Measurements from ENCODE around the gene COL15A1.
A peak's percentile ranks its signal among the peaks of the same experiment; 100 is the strongest.
"Not testable (repeated sequence)": the region's sequence is repeated elsewhere in the genome, so short reads cannot be mapped to it uniquely, and the experiment has no call there.

Gene COL15A1

DNA sequence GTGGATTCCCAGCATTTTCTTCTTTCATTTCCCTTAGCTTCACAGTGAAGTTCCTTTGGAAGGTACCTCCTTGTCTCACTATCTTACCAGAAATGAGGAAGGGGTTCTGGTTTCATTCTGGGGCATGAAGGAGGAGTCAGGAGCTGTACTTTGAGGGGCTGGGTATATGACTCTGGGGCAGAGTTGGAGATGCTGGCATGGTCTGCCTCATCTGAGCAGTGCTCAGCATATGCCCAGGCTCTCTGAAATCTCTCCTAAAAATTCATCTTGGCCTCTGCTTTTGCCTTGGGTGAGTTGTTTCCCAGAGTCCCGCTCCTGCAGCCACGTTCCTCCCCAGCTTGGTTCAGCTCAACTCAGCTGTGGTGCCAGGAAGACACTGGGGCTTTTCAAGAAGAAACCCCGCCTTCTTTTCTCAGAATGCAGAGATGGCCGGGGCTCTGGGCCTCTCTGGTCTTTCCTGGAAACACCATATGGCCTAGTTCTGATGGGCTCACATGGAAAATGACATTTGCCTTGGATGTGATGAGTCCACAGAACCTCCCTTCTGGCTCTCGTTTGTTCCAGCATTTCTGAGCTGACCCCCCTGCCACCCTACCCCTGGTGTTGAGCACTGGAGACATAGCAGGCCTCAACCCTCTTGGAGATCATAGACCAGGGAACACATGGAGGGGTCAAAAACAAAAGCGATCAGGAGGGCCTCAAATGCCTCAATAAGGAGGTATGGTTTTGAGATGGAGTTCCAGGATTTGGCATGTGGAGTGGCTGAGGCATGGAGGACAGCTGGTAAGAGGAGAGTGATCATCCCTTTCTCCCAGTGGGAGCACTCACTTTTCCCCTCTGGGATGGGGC lies 149.2 kb downstream of the COL15A1 start:
- no peak for DNase-seq

DNA sequence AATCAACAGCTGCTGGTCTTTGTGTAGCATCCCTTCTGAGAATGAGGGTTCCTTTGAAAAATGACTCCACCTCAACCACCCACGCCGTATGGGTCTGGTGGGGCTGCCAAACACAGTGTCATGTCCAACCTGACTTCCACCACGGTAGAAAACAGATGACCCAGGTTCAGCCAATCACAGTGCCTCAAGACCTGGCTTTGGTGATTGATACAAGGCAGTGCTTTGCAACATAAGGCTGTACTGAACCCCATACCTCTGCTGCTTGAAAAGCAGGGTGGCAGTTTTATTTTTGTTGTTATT lies 149.7 kb downstream of the COL15A1 start:
- no peak for DNase-seq

DNA sequence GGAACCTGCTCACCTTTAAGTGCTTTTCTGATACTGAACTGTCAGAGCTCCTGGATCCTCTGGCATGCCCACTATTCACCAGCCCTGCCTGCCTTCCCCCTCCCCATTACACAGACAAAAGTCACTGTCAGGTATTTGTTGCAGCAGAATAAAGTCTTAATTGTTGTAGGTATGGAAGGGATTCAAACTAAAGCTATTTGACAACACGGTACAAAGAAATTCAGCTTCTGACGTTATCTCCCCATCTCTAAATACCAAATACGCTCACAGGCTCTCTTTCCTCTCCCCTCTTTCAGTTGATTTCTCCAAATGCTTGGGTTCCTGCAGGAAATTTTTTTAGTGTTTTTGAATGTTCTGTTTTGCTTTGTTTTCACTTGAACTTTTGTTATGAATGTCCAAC lies 151.9 kb downstream of the COL15A1 start:
- DNase-seq, result no peak

DNA sequence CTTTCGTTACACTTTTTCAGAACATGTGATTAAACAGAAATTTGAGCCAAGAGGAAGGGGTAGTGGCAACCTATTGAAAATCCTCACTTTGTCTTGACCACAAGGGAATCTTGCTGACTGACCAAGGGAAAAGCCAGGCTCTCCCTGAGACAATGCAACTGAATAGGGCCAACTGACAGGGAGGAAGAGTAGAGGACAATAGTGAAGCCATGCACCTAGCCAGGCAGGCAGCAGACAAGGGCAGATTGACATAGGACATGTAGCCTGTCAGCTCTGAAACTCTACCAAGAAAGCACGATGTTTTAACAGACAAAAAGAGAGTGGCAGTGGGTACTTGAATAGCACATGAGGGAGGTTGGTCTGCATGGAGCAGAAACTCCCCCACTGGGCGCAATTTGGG lies 152.7 kb downstream of the COL15A1 start:
- no peak for DNase-seq

DNA sequence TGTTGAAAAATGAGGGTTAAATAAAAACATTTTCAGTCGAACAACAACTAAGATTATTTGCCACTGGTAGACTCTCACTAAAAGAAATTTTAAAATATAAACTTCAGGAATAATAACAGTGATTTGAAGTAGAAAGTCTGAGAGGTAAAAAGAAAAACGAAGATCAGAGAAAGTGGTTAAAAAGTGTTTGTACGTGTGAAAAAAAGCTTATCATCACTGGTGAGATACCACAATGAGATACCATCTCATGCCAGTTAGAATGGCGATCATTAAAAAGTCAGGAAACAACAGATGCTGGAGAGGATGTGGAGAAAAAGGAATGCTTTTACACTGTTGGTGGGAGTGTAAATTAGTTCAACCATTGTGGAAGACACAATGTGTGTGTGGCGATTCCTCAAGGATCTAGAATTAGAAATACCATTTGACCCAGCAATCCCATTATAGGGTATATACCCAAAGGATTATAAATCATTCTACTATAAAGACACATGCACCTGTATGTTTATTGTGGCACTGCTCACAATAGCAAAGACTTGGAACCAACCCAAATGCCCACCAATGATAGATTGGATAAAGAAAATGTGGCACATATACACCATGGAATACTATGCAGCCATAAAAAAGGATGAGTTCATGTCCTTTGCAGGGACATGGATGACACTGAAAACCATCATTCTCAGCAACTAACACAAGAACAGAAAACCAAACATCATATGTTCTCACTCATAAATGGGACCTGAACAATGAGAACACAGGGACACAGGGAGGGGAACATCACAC lies 156.3 kb downstream of the COL15A1 start:
- DNase-seq, result not testable (repeated sequence)

DNA sequence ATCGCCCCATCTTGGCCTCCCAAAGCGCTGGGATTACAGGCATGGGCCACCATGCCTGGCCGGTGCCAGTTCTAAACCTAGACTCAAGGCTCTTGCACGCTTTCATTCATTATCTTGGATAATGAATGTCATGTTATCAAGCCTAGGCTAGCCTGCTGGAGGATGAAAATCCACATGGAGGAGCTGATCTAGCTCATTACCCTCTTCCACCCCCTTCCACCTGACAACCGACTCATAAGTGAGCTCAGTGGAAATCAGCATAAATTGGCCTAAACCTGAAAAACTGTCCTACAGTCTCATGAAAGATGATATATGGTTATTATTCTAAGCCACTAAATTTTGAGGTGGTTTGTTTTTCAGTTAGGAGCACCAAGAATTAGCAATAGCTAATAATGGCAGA lies 157.6 kb downstream of the COL15A1 start:
- DNase-seq, result no peak

DNA sequence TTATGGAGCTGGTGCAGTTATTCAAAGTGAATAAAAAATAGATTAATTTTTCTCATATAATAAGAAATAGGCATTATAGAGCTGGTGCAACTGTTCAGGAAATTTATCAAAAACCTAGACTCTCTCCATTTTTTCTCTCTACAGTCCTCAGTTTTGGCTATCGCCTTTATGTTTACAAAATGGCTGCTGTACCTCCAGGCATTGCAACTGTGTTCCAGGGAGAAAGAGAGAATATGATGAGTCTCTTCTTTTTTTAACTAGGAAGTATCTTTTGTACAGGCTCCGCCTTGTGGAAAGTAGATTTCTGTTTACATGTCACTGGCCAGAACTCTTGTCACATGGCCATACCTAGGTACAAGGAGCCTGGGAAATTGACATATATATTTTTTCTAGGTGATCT lies 158.1 kb downstream of the COL15A1 start:
- no peak for DNase-seq

DNA sequence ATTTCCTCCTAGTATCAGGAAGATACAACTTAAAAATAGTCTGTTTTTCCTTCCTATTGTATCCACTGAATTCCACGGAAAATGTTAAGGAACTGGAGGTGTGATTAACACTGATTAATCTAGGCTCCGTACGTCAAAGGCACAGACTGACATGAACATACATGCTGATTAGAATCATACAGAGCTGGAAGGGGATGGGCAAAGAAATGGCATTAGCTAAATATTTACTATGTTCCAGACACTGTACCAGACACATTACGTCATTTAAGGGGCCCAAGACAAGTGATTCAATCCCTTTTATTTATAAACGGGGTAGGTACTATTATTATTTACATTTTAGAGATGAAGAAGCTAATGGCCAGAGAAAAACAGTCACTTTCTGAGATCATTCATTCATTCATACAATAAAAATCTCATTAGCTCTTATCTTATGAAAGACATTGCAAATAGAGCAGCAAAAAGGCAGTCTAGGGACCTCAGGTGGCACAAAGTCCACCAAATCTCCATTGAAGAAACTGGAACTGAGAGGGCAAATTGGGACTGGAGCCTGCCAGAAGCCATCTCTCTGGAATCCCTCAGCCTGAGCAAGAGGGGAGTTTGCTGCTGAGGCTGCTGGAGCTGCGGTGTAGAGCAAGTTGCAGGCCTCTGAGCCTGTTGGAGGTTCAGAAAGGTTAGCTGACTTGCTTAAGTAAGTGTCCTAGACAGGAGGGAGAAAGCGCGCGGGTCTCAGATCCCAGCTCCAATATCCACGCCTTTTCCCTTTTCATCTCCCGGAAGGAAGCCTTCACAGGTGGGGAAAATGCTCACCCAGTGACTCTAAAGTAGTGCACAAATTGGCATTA lies 159.6 kb downstream of the COL15A1 start:
- no peak for DNase-seq

DNA sequence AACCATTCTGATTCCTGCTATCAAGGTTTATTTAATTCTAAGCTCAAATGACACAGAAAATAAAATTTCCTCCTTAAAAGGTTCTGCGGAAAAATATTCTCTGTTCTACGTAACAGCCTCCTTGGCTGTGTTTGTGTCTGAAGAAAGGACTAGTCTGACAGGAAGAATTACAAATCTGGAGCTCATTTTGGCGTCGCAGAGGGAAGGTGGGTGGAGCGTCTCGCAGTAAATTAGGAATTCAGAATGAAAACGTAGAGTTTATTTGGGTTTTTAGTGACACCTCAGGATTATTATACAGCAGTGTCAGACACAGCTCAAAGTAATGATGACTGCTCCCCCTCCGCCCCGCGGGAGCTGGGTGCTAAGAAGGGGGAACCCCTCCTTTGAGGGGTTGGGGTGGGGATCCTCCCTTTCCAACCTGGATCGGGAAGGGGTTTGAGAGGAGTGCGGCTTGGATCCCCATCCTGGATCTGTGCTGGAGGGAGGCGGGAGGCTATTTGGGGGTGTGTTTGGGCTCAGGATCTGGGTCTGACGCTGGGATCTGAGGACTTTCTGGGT lies 160.3 kb downstream of the COL15A1 start:
- DNase-seq, result no peak

DNA sequence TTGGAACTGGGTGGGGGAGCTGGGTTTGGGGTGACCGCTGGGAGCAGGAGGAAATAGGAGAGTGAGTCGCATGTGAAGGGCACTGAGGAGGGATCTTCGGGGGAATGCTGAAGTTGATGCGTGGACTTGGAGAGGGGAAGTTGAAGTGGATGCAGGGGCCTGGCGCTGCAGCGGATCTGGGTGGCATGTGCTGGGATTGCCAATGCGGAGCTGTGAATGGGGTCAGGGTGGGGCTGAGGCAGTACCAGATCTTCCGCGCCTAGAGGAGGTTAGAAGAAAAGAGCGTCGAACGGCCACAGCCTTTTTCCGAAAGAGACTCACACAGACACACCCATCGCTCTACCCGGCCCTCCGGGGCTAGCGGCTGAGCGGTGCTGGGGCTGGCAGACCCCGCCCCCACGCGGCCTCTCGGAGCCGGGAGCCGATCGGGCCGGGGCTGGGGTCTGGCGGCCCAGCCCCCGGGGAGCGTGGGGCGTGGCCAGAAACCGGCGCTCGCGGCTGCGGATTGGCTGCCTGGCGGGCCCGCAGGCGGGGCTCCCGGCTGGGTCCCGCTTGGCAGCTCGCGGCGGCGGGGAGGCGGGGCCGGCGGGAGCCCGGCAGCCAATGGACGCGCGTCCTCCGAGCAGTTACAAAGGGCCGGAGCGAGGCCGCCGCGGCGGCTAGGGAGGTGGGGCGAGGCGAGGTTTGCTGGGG lies 160.9 kb downstream of the COL15A1 start, which contains the start of gene TGFBR1:
TSS of gene TGFBR1 (plus strand) at position 655 of the 693 bp plus-strand sequence. CDS start 93 bp downstream, outside the sequence.
- peak; percentile 85 to 90 for DNase-seq

DNA sequence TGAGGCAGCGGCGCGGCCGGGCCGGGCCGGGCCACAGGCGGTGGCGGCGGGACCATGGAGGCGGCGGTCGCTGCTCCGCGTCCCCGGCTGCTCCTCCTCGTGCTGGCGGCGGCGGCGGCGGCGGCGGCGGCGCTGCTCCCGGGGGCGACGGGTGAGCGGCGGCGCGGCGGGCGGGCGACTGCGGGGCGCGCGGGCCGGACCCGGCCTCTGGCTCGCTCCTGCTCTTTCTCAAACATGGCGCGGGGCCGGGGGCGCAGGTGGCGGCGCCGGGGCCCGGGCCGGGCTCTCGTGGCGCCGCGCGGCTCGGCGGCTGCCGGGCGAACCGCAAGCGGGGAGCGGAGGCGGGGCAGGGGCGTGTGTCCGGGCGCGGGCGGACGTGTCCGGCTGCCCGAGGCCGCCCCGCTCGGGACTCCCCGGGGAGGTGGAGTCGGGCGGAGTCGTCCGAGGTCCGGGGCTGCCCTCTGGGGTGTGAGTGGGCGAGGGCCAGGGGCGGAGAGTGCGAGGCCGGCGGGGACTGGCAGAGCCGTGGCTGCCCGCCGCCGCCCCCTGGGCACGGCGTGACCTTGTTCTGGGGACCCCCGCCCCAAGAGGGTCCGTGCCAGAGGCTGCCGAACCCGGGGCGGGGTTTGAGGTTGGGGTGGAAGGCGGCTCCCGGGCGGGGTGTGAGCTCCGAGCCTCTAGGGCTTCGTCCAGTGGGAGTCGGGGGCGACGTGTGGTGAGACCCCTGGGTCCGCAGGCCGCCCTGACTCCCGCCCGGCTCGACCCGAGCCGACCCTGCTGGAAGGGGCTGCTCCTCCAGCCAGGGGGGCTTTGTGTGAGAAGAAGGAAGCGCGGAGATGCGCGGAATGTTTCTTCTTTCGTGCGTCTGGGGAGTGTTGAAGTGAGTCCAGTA lies 161.7 kb downstream of the COL15A1 start:
- DNase-seq, result peak; percentile 4 to 30

DNA sequence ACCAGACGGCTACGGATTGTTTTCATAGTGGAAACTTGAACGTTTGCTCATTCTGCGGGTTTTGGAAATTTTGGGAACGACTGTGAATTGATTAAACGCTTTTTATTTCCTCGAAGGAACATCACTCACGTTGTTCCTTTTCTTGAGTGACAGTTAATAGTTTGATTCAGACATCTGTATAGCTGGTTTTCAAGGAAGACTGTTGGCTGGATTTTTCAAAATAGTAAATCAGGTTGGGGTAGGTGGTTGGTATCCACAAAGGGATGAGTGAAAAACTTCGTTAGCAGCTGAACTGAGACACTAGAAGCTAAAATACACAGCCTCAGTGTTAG lies 162.3 kb downstream of the COL15A1 start:
- no peak for DNase-seq

DNA sequence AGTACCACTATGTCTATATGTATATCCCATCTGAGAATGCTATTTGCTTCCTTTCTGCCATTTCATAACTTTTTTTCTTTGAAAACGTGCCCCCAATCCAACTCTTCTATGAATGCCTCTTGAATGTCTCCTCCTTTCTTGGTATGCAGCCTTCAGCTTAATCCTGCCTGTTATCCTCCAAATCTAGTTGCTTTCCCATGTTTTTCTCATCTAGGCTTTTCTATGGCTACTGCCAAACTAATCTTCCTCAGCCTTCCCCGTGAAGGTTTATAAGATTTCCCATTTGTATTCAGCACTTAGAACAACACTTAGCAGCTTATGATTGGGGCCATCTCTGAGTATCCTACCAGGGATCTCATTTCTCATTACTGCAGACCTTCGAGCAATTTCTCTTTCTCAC lies 163.7 kb downstream of the COL15A1 start:
- DNase-seq, result no peak

DNA sequence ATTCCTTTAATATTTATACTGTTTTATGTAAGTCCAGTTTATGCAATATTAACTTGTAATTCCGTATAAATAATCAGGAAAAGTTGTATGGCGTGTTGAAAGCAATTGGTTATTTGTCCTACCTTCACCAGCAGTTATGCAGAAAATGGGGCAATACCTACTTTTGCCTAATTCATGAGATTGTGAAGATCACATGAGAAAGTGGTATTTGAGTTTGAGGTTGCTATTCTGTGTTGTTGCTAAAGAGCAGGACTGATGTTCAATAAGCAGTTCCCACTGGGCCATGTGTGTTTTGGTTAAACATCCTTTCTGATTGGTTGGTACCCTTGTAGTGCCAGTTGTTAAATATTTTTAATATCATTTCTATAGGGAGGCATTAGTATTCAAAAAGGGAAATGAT lies 164.4 kb downstream of the COL15A1 start:
- no peak for DNase-seq

DNA sequence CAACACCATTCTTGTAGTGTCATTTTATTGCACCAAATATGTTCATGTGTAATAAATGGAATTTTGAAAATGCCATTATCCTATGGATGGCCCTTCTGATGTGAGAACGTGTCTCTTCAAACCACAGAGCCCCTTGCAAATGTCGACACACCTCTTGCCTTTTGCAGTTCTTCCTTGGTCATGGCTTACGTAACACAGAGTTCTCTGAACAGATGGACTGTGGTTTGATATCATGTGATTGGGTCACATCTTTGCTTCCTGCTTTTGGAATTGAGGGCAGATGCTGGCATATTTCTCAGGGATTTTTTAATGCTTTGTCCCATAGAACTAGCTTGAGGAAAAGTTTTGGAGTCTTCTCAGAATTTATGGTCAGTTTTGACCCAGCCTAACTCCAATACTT lies 165.8 kb downstream of the COL15A1 start:
- DNase-seq, result no peak

DNA sequence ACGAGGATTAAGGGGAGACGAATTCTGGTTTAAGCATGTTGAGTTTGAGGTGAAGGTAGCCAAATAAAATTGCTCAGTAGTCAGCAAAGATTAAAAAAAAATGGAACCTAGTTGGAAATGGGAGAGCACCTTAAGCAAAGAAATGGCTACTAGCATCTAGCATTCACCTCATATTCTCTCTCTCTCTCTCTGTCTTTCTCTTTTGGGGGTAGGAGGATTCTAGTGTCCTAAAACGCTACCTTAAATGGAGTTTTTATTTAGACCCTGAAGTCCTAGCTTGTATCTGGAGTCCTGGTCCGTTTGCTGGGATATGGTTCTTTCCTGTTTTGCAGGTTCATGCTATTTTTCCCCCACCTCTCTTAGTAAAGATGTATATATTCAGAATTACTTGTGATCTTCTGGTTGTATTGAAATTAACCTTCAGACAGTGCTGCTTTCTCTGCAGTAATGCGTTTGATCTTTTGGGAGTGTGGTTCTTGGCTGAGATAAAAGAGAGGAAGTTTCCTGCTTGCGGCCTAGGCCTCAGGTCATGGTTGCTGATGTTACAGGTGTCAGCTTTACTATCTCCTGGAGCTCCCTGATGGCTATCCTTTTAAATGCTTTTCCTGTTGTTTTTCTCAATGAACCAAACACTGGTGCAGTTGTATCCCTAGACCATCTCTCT lies 169.2 kb downstream of the COL15A1 start:
- DNase-seq, result no peak

DNA sequence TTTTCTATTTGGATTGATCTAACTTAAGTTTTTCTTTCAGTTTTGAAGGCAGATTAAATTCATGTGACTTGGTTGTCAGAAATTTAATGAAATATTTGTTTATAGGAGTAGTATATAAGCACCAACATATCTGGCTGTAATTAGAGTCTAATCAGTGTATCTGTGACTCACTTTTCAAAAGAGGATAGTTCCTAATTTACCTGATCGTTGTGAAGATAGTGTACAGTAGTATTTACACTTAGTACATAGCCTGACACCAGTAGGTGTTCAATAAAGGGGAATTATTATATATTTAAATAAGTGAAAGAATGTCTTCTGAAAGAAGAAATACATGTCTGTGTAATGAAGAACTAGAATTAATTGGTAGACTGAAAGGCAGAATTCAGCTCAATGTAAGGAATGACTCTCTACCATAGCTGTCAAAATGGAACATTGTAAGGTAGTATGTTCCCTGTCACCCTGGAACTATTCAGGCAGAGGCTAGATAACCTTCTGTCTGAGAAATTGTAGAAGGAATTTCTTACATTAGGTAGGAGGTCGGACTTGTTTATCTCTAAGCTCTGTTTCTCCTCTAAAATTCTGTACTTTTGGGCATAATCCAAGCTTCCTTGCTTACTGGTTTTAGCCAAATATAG lies 169.8 kb downstream of the COL15A1 start:
- DNase-seq, result no peak

DNA sequence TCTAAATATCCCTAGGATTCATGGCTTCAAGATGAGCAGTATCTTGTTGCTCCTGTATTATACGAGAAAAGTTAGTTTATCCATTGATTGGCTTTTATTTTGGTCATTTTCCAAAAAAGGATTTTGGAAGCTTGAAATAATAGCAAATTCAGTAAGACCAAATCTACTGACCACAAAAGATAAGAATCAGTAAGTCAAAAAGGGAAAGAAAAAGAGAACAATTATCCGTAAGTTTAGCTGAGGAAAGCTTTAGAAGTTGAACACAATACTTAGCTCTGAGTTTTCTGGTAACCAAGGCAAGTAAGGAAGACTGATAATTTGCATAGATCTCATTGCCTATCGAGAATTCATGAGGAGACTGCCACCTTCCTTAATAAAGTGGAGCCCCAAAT lies 170.3 kb downstream of the COL15A1 start:
- no peak for DNase-seq

DNA sequence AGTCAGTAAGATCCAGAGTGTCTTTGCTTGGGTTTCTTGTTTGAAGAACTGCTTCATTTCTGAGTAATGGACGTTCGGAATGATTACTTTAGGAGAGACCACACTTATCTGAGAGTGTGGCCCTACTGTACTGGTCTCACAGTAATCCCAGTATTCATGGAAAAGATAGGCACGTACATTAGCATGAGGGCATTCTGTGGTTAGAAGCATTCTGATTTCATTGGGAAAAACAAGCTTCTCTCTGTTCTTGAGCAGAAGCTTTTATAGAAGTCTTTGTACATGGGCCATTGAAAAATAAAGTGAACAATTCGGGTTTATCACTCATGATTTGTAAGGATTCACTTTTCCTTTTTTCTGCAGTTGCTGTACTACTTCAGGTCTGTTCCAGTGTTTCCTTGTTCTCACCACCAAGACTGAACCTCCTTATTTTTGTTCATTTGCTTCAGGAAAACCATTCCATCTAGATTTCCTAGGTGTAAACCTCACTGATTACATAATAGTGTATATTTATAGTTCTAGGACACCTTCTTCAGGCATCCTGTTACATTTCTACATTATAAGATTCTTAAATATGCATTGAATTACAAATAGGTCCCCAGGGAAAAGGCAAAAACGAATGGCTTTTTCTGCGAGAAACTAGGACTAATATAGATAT lies 171.3 kb downstream of the COL15A1 start:
- DNase-seq, result no peak

DNA sequence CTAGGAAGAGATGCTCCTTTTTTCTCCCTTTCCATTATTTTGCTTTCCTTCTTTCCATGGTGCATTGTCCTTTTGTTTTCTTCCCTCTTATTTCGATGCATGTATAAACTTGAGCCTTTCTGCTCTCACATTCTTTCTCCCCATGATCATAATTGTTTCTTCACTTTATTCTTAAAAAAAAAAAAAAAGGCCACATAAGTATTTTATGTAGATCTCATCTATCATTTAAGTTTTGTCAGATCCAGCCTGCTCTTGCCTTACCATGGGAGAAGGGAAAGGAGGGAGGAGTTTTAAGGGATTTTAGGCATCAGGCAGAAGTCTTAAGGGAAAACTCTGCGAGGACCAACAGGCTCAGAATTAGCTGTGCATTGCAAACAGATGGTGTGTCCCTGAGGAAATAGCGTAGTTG lies 172.3 kb downstream of the COL15A1 start:
- DNase-seq, result no peak

Measured in NCI-H2081 (cell line).